ENCODE data around the gene PRPSAP1. TPM values are rescaled to one million over a fixed set of nuclear protein-coding genes. Genes with fewer than 3 reads are reported as not detected.

PRPSAP1 gene
- total RNA-seq, 6 donors from 2014 or later, result 37.3 to 172 (median 59.2) TPM

DNA sequence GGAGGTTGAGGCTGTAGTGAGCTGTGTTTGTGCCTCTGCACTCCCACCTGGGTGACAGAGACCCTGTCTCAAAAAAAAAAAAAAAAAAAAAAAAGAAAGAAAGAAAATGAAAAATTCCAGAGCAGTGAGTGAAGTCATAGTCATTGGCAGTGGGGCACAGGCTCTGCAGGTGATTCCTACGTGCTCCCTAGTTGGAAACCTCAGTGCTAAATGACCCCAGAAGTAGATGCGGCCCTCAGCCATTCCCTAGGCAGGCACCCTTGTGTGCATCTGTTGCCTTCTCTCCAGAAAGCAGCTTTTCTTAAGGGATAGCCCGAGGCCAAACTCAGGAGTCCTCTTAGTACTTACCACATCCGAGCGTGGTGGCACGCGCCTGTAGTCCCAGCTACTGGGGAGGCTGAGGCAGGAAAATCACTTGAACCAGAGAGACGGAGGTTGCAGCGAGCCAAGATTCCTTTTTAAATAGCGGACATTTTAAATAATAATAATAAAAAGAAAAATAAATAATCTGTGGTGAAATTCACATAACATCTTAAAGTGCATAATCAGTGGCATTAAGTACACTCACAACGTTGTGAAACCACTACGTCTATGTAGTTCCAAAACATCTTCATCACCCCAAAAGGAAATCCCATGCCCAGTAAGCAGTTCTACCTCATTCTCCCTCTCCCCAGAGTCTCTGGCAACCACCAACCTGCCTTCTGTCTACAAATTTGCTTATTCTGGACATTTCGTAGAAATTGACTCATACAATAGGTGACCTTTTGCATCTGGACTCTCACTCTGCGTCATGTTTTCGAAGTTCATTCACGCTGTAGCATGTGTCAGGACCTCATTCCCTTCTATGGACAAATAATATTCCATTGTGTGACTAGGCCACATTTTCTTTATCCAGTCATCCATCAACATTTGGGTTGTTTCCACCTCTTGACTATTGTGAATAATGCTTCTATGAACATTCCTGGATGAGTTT, 18.2 kb upstream of the PRPSAP1 start:
- Histone ChIP-seq H3K9me3 (no peaks in the 10 kb centered on the region), H3K4me1 (peaks cover 8 to 24% (median 14%) of the 10 kb centered on the region in 4 donors), H3K27ac (no peak overlapping the region), H3K36me3 (no peaks in the 10 kb centered on the region), H3K27me3 (no peaks in the 10 kb centered on the region), H3K4me3 (no peak overlapping the region)
- no peak for ATAC-seq (ENCODE audit: low FRiP score in 2 of 2)
- DNase-seq, result no peak
- TF ChIP-seq, protein P1, sequence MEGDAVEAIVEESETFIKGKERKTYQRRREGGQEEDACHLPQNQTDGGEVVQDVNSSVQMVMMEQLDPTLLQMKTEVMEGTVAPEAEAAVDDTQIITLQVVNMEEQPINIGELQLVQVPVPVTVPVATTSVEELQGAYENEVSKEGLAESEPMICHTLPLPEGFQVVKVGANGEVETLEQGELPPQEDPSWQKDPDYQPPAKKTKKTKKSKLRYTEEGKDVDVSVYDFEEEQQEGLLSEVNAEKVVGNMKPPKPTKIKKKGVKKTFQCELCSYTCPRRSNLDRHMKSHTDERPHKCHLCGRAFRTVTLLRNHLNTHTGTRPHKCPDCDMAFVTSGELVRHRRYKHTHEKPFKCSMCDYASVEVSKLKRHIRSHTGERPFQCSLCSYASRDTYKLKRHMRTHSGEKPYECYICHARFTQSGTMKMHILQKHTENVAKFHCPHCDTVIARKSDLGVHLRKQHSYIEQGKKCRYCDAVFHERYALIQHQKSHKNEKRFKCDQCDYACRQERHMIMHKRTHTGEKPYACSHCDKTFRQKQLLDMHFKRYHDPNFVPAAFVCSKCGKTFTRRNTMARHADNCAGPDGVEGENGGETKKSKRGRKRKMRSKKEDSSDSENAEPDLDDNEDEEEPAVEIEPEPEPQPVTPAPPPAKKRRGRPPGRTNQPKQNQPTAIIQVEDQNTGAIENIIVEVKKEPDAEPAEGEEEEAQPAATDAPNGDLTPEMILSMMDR (IDR thresholded peaks at IDR 0.05), result no peak
- TF ChIP-seq POLR2A (IDR thresholded peaks at IDR 0.05) (no peak), EP300 (IDR thresholded peaks at IDR 0.05) (no peak), POLR2AphosphoS5 (IDR thresholded peaks at IDR 0.05) (no peak)
- 91 to 92% methylated on average over 16 of the region's 16 CpGs for WGBS, 2 donors

DNA sequence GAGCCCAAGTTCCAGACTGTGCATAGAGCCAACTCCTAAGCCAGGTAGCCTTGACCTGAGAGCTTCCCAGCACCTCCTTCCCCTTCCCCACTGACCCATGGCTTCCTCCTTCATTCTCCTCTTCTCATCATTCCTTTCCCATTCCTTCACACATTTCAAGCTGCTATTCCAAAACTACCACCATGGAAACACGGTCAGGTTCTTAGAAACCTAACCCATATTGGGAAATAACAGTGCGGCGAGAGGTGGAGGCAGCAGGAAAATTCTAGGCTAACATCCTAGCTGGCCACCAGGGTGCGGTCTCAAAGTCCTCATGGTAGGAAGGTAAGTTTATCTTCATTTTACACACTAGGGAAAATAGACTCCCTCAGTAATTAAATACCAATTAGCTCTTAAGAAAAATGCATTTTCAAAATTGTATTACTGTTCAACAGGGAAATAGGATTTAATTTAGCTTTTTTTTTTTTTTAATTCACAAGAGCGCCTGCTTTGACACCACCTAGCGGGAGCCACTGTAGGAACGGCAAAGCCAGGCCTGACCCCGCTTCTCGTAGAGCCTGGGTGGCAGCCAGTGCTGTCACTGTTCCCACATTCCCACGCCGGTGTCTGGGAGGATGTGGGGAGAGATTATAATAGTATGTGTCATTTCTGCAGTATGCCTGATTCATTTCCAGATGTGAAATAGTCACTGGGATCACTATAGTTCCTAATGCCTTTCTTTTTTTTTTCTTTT, 16.7 kb upstream of the PRPSAP1 start:
- Histone ChIP-seq H3K4me3 (no peak overlapping the region), H3K27me3 (no peaks in the 10 kb centered on the region), H3K9me3 (no peaks in the 10 kb centered on the region), H3K4me1 (peaks cover 5 to 14% (median 11%) of the 10 kb centered on the region in 4 donors), H3K36me3 (no peaks in the 10 kb centered on the region), H3K27ac (peak overlapping the region in 3 of 4 donors; percentile 21 to 65 (median 21))
- DNase-seq (no peak), ATAC-seq (ENCODE audit: low FRiP score in 2 of 2) (peak; percentile 72 to 94)
- 50% methylated on average over 11 of the region's 11 CpGs for WGBS, 2 donors
- TF ChIP-seq EP300 (IDR thresholded peaks at IDR 0.05) (no peak), POLR2A (IDR thresholded peaks at IDR 0.05) (no peak), POLR2AphosphoS5 (IDR thresholded peaks at IDR 0.05) (peak; percentile 46 to 49)
- TF ChIP-seq, protein P1 (IDR thresholded peaks at IDR 0.05), result peak; percentile 17 to 51 (median 37)

DNA sequence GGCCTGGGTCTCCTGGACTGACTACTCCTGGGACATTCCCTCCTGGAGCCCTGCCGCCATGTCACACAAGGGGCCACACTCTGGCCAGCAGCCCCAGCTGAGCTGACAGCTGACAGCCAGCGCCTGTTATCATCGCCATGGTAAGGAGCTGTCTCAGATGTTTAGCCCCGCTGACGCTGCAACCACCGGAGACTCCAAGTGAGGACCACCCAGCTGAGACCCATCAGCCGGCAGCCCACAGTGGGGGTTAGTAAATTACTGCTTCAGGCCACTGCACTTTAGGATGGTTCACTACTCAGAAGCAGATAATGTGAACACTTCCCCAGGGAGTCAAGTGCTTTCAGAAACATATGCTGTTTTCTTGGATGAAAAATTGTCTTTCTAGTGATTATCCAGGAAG, 16.1 kb upstream of the PRPSAP1 start:
- H3K36me3 ChIP-seq, result no peaks in the 10 kb centered on the region
- H3K4me1 ChIP-seq, result peaks cover 5 to 14% (median 11%) of the 10 kb centered on the region in 4 donors
- no peaks in the 10 kb centered on the region for H3K9me3 ChIP-seq
- H3K27ac ChIP-seq, result peak overlapping the region in 3 of 4 donors; percentile 21 to 65 (median 21)
- WGBS, 2 donors, result 79 to 84% methylated on average over 3 to 7 of the region's 7 CpGs
- no peak overlapping the region for H3K4me3 ChIP-seq
- no peak for ATAC-seq (ENCODE audit: low FRiP score in 2 of 2)
- no peak for TF ChIP-seq POLR2A (IDR thresholded peaks at IDR 0.05)
- peak; percentile 25 to 38 for TF ChIP-seq POLR2AphosphoS5 (IDR thresholded peaks at IDR 0.05)
- no peak for DNase-seq
- no peaks in the 10 kb centered on the region for H3K27me3 ChIP-seq

DNA sequence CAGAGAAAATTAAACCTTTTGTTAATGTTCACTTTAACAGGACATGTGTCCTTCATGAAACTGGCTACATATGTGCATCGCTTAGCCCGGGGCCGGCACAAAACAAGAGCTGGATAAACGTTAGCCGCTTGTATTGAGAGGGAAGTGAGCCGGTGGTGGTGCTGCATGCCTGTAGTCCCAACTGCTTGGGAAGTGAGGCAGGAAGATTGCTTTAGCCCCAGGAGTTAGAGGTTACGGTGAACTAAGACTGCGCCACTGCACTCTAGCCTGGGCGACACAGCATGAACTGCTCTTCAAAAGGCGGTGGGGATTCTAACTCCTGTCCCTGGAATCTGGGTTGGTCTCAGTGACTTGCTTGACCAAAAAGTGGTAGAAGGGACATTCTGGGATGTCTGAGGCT, 15.7 kb upstream of the PRPSAP1 start:
- DNase-seq (no peak), ATAC-seq (ENCODE audit: low FRiP score in 2 of 2) (no peak)
- Histone ChIP-seq H3K4me3 (no peak overlapping the region), H3K27ac (peak overlapping the region in 2 of 4 donors; percentile 21 to 65), H3K9me3 (no peaks in the 10 kb centered on the region), H3K36me3 (no peaks in the 10 kb centered on the region), H3K4me1 (peaks cover 5 to 14% (median 11%) of the 10 kb centered on the region in 4 donors), H3K27me3 (no peaks in the 10 kb centered on the region)
- WGBS, 2 donors, result 83 to 88% methylated on average over 10 of the region's 10 CpGs
- TF ChIP-seq EP300 (IDR thresholded peaks at IDR 0.05) (no peak), POLR2AphosphoS5 (IDR thresholded peaks at IDR 0.05) (no peak), POLR2A (IDR thresholded peaks at IDR 0.05) (no peak)
- TF ChIP-seq, protein P1 (IDR thresholded peaks at IDR 0.05), result no peak

DNA sequence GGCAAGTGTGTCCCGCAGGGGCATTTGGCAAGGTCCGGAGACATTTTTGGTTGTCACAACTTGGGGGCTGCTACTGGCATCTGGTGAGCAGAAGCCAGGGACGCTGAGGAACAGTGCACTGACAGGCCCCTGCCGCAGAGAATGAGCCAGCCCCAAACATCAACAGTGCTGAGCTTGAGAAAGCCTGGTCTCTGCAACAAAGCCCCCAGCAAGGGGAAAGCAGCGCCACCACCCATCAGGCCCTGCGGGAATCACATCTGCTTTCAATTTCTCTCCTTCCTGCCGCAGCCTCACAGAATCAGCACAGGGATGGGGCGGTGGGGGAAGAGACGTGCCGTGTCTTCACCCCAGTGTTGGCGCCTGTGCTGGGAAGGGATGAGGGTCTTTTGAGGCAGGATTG, 14.8 kb upstream of the PRPSAP1 start:
- H3K27ac ChIP-seq, result no peak overlapping the region
- no peaks in the 10 kb centered on the region for H3K27me3 ChIP-seq
- no peak for TF ChIP-seq POLR2A (IDR thresholded peaks at IDR 0.05)
- no peak for TF ChIP-seq POLR2AphosphoS5 (IDR thresholded peaks at IDR 0.05)
- TF ChIP-seq, protein P1 (IDR thresholded peaks at IDR 0.05), result no peak
- TF ChIP-seq EP300 (IDR thresholded peaks at IDR 0.05), result no peak
- DNase-seq, result no peak
- peaks cover 5 to 14% (median 11%) of the 10 kb centered on the region in 4 donors for H3K4me1 ChIP-seq
- ATAC-seq (ENCODE audit: low FRiP score in 2 of 2), result no peak
- no peak overlapping the region for H3K4me3 ChIP-seq
- 63 to 83% methylated on average over 9 of the region's 11 CpGs for WGBS, 2 donors
- no peaks in the 10 kb centered on the region for H3K9me3 ChIP-seq
- H3K36me3 ChIP-seq, result no peaks in the 10 kb centered on the region

Data from upper lobe of left lung (tissue), 6 donors.